Dermis lymphatic vessel endothelial cell (primary cell): ENCODE measurements around the gene ENKUR. TPM values are rescaled to one million over a fixed set of nuclear protein-coding genes. Genes with fewer than 3 reads are reported as not detected.

ENCODE experiments used
- total RNA-seq: library from RNA; depleted of rRNA; stranded (reverse); fragments of >200 nt; gene quantifications from 2 replicates; pipeline ENCODE4 v1.2.1, GENCODE V29; 2014

Gene ENKUR
- 0.22 and 0.60 TPM in 2 replicates for total RNA-seq

GRCh38 chr10:25015828-25016375, at the start of gene ENKUR:
Gene ENKUR (minus strand): TSS chr10:25016158. CDS start chr10:25015936, 222 bp downstream.

DNA sequence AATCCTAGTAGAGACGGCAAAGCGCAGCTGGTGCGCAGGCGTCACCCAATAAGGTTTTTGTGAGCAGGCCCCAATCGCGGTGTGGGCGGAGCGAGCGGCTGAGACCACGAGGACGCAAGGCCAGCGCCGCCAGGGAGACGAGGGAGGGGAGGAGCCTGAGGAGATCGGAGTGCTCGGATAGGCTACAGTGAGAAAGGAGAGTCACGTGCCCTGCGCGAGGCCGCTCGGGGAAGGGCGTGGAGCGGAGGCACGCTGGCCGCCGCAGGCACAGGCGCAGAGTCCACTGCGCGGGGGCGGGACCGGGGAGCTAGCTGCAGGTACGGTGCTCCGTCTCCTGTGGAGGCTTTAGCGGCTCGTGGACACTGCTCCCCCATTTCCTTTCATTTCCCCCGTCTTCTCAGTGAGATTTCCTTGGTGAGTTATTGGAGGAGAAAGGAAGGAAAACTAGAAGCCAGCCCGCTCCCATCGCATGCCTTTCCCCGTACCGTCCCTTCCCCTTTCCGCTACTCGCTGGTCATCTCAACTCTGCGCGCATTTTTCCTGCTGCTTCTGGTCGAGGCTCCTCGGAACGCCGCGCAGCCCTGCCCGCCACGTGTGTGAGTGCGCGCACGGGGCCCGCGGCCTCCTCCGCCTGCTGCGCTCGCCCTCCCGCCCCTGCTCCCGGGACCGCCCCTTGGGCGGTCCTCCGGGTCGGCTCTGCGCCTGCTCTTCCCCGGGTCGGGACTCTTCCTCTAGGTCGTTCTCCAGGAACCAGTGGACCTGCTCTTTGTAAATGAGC, 607 bp upstream of the ENKUR start, which contains the start of gene THNSL1:
Gene THNSL1 (plus strand): TSS at position 237 of the 778 bp plus-strand sequence. CDS start 6,612 bp downstream, outside the sequence.

DNA sequence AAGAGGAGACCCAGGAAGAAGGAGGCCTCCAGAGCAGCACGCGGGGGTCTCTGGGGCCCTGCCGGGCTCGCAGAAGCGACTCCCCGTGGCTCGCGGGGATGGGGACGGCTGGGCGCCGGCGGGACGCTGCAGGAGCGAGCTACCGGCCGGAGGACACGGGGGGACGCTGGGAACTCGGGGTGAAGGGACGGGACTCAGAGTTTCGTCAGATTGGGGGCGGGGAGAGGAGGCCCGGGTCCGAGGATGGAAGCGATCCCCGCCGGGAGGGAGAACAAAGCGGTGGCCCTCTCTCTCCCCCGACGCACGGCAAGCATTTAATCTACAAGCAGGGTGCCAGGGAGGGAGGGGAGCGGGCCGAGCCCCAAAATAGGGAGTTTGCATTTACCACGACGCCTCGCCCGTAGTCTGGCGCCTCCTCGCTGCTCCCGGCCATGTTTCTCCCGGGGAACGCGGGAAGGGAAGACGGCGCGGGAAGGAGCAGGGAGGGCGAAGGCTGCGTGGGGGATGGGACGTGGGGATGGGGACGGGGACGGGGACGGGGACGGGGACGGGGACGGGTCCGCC, 63.7 kb downstream of the ENKUR start, which contains the start of gene PRTFDC1:
Gene PRTFDC1 (minus strand): TSS at position 464 of the 564 bp plus-strand sequence. CDS start 31 bp downstream, at position 433.

Other genes starting within 250 kb of the ENKUR start
- 11.1 and 13.5 TPM in 2 replicates for gene PRTFDC1, start 63.6 kb downstream of the ENKUR start, total RNA-seq
- 2.2 and 5.4 TPM in 2 replicates for gene THNSL1, start 454 bp upstream of the ENKUR start, total RNA-seq
- under 0.01 TPM in 2 replicates for gene GPR158, start 158.8 kb upstream of the ENKUR start, total RNA-seq